ENCODE measurements around the gene THSD4.

GRCh38 chr15:71333136-71333700, 217.9 kb downstream of the THSD4 start:
- TF ChIP-seq EZH2 (IDR thresholded peaks at IDR 0.05) (no peak), POLR2AphosphoS5 (IDR thresholded peaks at IDR 0.05; ENCODE audit: borderline replicate concordance, low read depth, low read length) (no peak)

Data from SK-N-MC (cell line).